SIG-M5 (cell line): ENCODE results near the gene SDCCAG8.

Experiments
- DNase-seq: peaks from one replicate; lab custom pipeline; 2025; lab: John Stamatoyannopoulos, UW

Gene SDCCAG8

DNA sequence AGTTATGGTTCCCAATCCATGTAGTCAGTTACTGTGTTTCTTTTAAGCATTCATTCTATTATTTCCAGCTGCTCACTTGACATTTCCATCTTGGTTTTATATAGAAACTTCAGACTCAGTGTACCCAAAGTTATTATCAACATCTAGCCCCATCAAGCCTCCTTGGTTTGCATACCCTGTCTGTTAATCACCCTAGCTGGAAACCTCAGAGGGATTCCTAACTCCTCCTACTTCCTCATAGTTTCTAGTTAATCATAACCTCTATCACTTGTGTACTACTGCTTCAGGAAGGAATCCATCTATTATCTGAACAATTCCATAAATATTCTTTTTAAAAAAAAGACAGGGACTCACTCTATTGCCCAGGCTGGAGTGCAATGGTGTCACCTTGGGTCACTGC is 293.3 kb downstream of the SDCCAG8 start:
- DNase-seq, result no peak
